Measurements from ENCODE around the gene UACA. TPM values are rescaled to one million over a fixed set of nuclear protein-coding genes. Genes with fewer than 3 reads are reported as not detected.

Gene UACA
- total RNA-seq, 2 experiments from 2014 or later, result 1.1 to 1.5 TPM

GRCh38 chr15:70650567-70651302 lies 112.6 kb downstream of the UACA start:
- ATAC-seq (ENCODE audit: poor library complexity), result no peak
- no peaks in the 10 kb centered on the region for H3K36me3 Mint-ChIP-seq (ENCODE audit: low read depth)
- Histone ChIP-seq H3K27ac (ENCODE audit: low read depth in 1 of 2, low read length in 2 of 2) (no peak overlapping the region), H3K4me3 (ENCODE audit: low read length) (no peak overlapping the region), H3K27me3 (ENCODE audit: control insufficient read depth in 1 of 2, insufficient read depth in 2 of 2, low read length in 2 of 2) (no peaks in the 10 kb centered on the region), H3K9me3 (ENCODE audit: control insufficient read depth in 1 of 2, insufficient read depth in 1 of 2, low read length in 2 of 2) (no peaks in the 10 kb centered on the region), H3K36me3 (ENCODE audit: insufficient read depth, low read length) (no peaks in the 10 kb centered on the region), H3K4me1 (ENCODE audit: insufficient read depth, low read length) (no peaks in the 10 kb centered on the region)
- ChIA-PET CTCF (interaction anchor here (1.1 kb wide), 1 partner anchor 72 kb away, joined by 3 read pairs; no protein-coding TSS in a partner anchor), POLR2A (no interaction called here)
- no peaks in the 10 kb centered on the region for H3K9me3 Mint-ChIP-seq
- no peak overlapping the region for H3K27ac Mint-ChIP-seq
- no peak for DNase-seq
- H3K4me1 Mint-ChIP-seq (ENCODE audit: low read depth), result no peaks in the 10 kb centered on the region
- TF ChIP-seq CTCF (IDR thresholded peaks at IDR 0.05), result no peak
- H3K4me3 Mint-ChIP-seq, result no peak overlapping the region
- H3K27me3 Mint-ChIP-seq, result peaks cover 9% of the 10 kb centered on the region
- intact Hi-C loops (cut with DNase I, micrococcal nuclease), result no loop called here

GRCh38 chr15:70647396-70647795 lies 116.0 kb downstream of the UACA start:
- Histone ChIP-seq H3K36me3 (ENCODE audit: insufficient read depth, low read length) (no peaks in the 10 kb centered on the region), H3K4me3 (ENCODE audit: low read length) (no peak overlapping the region), H3K27me3 (ENCODE audit: control insufficient read depth in 1 of 2, insufficient read depth in 2 of 2, low read length in 2 of 2) (no peaks in the 10 kb centered on the region), H3K9me3 (ENCODE audit: control insufficient read depth in 1 of 2, insufficient read depth in 1 of 2, low read length in 2 of 2) (no peaks in the 10 kb centered on the region), H3K4me1 (ENCODE audit: insufficient read depth, low read length) (no peaks in the 10 kb centered on the region), H3K27ac (ENCODE audit: low read depth in 1 of 2, low read length in 2 of 2) (no peak overlapping the region)
- ChIA-PET POLR2A (interaction anchor here (1.0 kb wide), 1 partner anchor 10 kb away, joined by 3 read pairs; no protein-coding TSS in a partner anchor), CTCF (no interaction called here)
- intact Hi-C loops (cut with DNase I, micrococcal nuclease), result no loop called here
- H3K9me3 Mint-ChIP-seq, result no peaks in the 10 kb centered on the region
- no peak overlapping the region for H3K27ac Mint-ChIP-seq
- H3K4me1 Mint-ChIP-seq (ENCODE audit: low read depth), result no peaks in the 10 kb centered on the region
- H3K36me3 Mint-ChIP-seq (ENCODE audit: low read depth), result no peaks in the 10 kb centered on the region
- no peak for DNase-seq
- ATAC-seq (ENCODE audit: poor library complexity), result no peak
- peaks cover 9% of the 10 kb centered on the region for H3K27me3 Mint-ChIP-seq
- H3K4me3 Mint-ChIP-seq, result no peak overlapping the region
- no peak for TF ChIP-seq CTCF (IDR thresholded peaks at IDR 0.05)

GRCh38 chr15:70646169-70646568 lies 117.2 kb downstream of the UACA start:
- DNase-seq, result no peak
- H3K4me1 Mint-ChIP-seq (ENCODE audit: low read depth), result no peaks in the 10 kb centered on the region
- no peak overlapping the region for H3K4me3 Mint-ChIP-seq
- no peaks in the 10 kb centered on the region for H3K27me3 ChIP-seq (ENCODE audit: control insufficient read depth in 1 of 2, insufficient read depth in 2 of 2, low read length in 2 of 2)
- TF ChIP-seq CTCF (IDR thresholded peaks at IDR 0.05), result no peak
- no peak overlapping the region for H3K27ac ChIP-seq (ENCODE audit: low read depth in 1 of 2, low read length in 2 of 2)
- H3K36me3 Mint-ChIP-seq (ENCODE audit: low read depth), result no peaks in the 10 kb centered on the region
- H3K4me3 ChIP-seq (ENCODE audit: low read length), result no peak overlapping the region
- no peaks in the 10 kb centered on the region for H3K9me3 Mint-ChIP-seq
- no peaks in the 10 kb centered on the region for H3K36me3 ChIP-seq (ENCODE audit: insufficient read depth, low read length)
- intact Hi-C loops (cut with DNase I, micrococcal nuclease), result no loop called here
- no peak overlapping the region for H3K27ac Mint-ChIP-seq
- H3K9me3 ChIP-seq (ENCODE audit: control insufficient read depth in 1 of 2, insufficient read depth in 1 of 2, low read length in 2 of 2), result no peaks in the 10 kb centered on the region
- no peak for ATAC-seq (ENCODE audit: poor library complexity)
- POLR2A ChIA-PET, result no interaction called here
- CTCF ChIA-PET, result no interaction called here
- no peaks in the 10 kb centered on the region for H3K4me1 ChIP-seq (ENCODE audit: insufficient read depth, low read length)
- H3K27me3 Mint-ChIP-seq, result peaks cover 9% of the 10 kb centered on the region

Measured in CD4-positive, alpha-beta T cell (primary cell).